PFSK-1 (cell line): ENCODE measurements around the gene SPESP1.

Source experiments
- POLR2AphosphoS5 ChIP-seq: IDR thresholded peaks from 2 replicates; pipeline ENCODE4 v1.6.1; 2012; ENCODE audit warnings: low read depth, mild to moderate bottlenecking, control low read depth, low read length, moderate library complexity
- SIN3A ChIP-seq: IDR thresholded peaks from 2 replicates; pipeline ENCODE4 v1.6.1; 2012; ENCODE audit warnings: mild to moderate bottlenecking, low read length, moderate library complexity, borderline replicate concordance; ENCODE audit not compliant: insufficient read depth
- TAF1 ChIP-seq: IDR thresholded peaks from 2 replicates; pipeline ENCODE4 v1.6.1; 2012; ENCODE audit warnings: low read length, control low read depth, borderline replicate concordance; ENCODE audit not compliant: insufficient read depth
- TF ChIP-seq, protein P1 (sequence below), 2 experiments: IDR thresholded peaks; 2 replicates each; pipeline versions ENCODE4 v1.6.1 to v1.8.0; 2011 to 2012; ENCODE audit warnings: low read depth in 2 of 2, low read length in 2 of 2, control low read depth in 1 of 2, inconsistent platforms in 1 of 2, mild to moderate bottlenecking in 1 of 2, moderate library complexity in 1 of 2; ENCODE audit not compliant: insufficient read depth in 1 of 2

DNA sequence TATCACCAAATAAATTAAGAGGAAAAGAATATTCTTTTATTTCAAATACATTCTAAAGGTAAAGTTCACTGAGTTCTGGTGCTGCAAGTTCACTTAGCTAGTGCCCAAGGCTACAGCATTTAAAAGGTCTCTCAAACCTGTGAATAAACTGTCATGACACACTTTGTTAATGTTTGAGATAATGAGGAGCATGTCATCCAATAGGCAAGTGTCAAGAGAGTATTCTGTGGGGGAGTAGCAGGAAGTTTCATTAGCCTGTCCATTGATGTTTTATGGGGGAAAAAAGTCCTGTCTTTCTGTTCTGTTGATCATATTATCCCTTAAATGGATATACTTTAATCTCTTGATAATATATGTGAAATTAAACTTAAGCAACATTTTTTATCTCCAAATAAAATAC lies 4.0 kb downstream of the SPESP1 start:
- TF ChIP-seq SIN3A (no peak), POLR2AphosphoS5 (no peak), TAF1 (no peak)
- TF ChIP-seq, protein P1, sequence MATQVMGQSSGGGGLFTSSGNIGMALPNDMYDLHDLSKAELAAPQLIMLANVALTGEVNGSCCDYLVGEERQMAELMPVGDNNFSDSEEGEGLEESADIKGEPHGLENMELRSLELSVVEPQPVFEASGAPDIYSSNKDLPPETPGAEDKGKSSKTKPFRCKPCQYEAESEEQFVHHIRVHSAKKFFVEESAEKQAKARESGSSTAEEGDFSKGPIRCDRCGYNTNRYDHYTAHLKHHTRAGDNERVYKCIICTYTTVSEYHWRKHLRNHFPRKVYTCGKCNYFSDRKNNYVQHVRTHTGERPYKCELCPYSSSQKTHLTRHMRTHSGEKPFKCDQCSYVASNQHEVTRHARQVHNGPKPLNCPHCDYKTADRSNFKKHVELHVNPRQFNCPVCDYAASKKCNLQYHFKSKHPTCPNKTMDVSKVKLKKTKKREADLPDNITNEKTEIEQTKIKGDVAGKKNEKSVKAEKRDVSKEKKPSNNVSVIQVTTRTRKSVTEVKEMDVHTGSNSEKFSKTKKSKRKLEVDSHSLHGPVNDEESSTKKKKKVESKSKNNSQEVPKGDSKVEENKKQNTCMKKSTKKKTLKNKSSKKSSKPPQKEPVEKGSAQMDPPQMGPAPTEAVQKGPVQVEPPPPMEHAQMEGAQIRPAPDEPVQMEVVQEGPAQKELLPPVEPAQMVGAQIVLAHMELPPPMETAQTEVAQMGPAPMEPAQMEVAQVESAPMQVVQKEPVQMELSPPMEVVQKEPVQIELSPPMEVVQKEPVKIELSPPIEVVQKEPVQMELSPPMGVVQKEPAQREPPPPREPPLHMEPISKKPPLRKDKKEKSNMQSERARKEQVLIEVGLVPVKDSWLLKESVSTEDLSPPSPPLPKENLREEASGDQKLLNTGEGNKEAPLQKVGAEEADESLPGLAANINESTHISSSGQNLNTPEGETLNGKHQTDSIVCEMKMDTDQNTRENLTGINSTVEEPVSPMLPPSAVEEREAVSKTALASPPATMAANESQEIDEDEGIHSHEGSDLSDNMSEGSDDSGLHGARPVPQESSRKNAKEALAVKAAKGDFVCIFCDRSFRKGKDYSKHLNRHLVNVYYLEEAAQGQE (IDR thresholded peaks at IDR 0.05; ENCODE audit: insufficient read depth in 1 of 2, low read depth in 2 of 2, low read length in 2 of 2), result no peak
